HG03432 (cell line): ENCODE data around the gene EMC6.
A peak's percentile ranks its signal among the peaks of the same experiment; 100 is the strongest.

Experiments used
- ATAC-seq: cut with Tn5 transposase; IDR thresholded peaks from one replicate; pipeline ENCODE4 v1.9.1; 2021; ENCODE audit warnings: mild to moderate bottlenecking, moderate library complexity; ENCODE audit not compliant: unreplicated experiment

Gene EMC6

DNA sequence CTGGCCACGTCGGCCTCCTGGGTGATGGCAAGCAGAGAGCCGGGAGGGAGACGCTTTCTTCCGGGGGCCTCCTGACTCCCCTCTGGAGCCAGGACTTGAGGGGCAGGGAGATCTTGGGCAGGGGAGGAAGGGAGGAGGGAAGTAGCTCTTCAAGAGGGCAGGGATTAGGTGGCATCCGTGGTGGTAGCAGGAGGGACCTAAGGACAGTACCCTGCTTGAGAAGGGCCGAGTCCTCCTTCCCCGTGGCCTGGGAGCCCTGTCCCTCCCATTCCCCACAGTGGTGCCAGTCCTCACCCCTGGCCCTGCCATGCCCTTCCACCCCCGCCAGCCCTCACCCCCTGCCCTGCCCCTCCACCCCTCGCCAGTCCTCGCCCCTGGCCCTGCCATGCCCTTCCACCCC is 12.8 kb upstream of the EMC6 start:
- no peak for ATAC-seq

DNA sequence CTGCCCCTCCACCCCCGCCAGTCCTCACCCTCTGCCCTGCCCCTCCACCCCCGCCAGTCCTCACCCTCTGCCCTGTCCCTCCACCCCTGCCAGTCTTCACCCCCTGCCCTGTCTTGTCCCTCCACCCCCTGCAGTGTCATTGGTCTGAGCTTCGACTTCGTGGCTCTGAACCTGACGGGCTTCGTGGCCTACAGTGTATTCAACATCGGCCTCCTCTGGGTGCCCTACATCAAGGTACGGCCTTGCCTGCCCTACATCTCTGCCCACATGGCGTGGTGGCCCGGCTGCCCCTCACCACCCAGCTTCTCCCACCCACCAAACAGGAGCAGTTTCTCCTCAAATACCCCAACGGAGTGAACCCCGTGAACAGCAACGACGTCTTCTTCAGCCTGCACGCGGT is 12.3 kb upstream of the EMC6 start:
- no peak for ATAC-seq

DNA sequence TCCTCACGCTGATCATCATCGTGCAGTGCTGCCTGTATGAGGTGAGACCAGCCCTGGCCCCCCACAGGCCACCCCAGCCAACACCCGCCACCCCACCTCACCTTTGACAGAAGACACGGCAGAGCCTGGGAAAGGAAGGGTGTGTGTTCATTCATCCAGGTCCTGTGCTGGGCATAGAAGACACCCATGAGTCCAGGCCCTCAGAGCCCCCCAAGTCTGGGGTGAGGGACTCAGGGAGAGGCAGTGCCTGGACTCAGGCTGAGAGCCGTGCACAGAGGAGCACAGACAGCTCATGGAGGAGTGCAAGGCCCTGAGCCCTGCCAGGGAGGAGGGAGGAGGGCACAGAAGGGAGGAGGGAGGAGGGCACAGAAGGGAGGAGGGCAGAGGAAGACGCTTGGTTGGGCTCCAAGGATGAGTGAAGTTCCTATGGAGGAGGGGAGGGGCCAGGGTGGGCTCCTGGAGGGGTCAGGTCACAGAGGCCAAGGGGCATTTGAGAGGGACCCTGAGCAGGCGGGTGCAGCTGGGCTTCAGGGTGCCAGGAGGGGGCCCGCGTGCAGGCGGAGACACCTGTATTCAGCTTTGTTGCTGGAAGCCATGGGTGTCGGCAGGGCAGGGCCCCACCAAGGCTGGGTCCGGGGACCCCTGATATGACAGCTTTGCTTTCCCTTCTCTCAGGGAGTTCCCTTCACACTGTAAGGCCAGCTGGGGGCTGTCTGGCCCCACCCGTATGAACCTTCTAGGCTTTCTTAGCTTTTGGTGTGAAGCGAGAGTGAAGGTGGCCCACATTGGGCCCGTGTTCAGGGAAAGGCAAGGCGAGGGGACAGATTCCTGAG is 11.6 kb upstream of the EMC6 start:
- ATAC-seq, result no peak

DNA sequence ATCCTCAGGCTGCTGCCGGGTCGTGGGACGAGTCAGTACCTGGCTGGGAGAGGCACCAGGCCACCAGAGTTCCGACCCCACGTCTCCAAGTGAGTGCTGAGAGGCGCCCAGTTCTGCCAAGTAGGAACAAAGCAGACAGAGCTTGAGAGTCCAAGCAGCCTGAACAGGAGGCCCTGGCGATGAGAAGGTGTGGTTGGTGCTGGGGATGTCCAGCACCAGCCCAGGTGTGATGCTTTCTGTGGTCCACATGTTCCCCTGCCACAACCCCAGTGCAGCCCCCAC is 11.1 kb upstream of the EMC6 start:
- no peak for ATAC-seq

GRCh38 chr17:3657874-3658783 is 10.5 kb upstream of the EMC6 start:
- no peak for ATAC-seq

DNA sequence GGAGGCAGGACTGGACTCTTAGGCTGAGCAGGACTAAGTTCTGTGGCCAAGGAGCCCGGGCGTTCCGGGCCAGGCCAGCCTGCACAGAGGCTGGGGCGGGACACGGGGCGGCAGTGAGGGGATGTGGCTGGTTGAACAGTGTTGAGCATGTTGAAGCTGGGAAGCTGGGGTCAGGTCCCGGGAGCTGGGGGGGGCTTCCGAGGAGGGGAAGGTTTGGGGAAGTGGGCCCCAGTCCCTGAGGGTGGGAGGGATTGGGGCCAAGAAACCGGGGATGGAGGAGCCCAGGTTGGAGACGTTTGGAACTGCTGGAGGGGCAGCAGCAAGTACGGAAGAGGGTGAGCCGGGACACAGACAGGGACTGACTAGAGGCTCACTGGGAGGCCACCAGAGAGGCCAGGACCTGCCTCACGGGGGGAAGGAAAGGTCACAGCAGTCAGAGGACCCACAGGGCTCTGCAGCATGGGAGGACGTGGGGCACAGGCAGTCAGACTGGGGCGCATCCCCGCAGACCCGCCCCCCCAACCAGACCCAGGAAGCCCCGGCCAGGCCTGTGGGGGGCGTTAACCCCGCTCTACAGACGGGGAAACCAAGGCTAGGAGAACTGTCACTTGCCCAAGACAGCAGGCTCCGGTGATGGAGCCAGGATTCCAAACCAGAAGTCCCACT is 9.7 kb upstream of the EMC6 start:
- no peak for ATAC-seq

GRCh38 chr17:3659541-3660111 is 9.0 kb upstream of the EMC6 start:
- ATAC-seq, result no peak

GRCh38 chr17:3660311-3660891 is 8.2 kb upstream of the EMC6 start:
- ATAC-seq, result no peak

GRCh38 chr17:3663102-3664011 is 5.3 kb upstream of the EMC6 start:
- no peak for ATAC-seq

DNA sequence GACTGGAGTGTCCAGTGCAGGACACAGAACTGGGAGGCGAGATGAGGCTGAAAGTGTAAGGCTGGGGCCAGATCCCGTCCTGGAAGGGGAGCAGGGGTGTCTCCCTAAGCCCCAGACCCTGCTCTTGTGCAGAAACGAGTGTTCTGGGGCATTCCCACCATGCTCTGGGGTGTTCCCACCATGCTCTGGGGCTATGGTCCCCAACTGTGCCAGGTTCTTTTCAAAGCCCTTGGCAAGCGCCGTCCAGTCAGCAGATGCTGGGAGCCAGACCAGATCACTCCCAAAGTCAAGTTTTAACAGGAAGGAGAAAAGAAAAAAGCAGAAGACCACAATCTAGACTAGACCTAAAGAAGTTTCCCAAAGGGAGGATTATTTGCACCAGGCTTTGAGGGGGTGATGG is 2.8 kb upstream of the EMC6 start:
- ATAC-seq, result no peak

- ATAC-seq, result no peak
Measured at GRCh38 chr17:3666516-3666915, 2.1 kb upstream of the EMC6 start.

DNA sequence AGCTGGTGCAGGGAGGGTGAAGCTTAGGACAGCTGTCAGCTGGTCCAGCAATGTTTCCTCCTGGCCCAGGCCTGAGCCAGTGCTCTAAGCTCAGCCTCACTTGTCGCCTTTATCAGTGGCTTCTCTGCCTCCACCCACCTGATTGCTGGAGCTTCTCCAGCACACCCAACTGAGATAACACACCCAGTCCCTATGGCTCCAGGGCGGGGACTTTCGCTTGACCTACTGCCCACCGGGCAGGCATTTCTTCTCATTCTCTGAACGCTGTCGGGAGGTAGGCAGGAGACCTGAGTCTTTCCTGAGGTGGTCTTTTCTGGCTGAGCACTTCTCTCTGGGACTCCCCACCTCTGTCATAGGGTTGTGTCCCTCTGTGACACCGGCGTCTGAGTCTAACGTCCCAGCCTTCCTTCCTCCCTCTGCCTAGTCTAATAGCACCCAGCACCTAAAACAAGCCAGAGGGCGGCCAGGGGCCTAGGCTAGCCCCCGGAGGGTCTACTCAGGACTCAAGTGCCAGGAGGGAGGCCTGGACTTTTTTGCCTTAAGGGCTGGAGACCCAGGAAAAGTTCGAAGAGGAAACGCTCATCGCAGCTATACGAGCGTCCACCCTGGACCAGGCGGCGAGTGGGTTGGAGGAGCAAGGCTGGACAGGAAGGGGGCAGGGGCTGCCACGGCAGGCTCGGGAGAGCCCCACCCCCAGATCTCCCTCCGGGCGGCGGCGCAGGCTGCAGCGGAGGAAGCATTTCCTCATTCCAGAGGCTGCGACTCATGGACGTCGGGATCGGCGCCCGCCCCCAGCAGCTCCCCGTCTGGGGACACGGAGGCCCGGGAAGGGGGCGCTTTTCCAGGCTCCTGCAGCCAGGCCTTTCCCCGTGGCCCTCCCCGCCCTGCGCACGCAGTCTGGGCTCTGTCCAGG is 990 bp upstream of the EMC6 start:
- ATAC-seq, result peak; percentile 10

DNA sequence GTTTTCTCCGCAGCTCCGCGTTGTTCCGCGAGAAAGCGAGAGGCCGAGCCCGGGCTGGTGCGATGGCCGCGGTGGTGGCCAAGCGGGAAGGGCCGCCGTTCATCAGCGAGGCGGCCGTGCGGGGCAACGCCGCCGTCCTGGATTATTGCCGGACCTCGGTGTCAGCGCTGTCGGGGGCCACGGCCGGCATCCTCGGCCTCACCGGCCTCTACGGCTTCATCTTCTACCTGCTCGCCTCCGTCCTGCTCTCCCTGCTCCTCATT is 404 bp downstream of the EMC6 start:
- ATAC-seq, result no peak

DNA sequence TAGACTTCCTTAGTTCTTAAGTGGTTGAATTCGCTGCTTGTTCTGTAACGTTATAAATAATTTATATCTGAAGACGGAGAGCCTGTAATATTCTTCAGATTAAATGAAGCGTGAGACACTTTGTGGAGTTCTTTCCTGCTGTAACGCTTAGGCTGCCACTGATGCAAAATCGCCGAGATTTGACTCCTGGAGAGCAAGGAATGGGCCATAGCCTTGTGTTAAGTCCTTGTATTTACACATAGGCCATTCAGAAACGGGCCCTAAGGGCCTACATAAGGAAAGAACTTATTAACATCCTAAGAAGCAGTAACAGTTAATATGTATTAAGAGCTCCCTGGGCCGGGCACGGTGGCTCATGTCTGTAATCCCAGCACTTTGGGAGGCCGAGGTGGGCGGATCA is 936 bp downstream of the EMC6 start:
- ATAC-seq, result no peak

GRCh38 chr17:3672571-3672970 is 4.0 kb downstream of the EMC6 start:
- ATAC-seq, result no peak

DNA sequence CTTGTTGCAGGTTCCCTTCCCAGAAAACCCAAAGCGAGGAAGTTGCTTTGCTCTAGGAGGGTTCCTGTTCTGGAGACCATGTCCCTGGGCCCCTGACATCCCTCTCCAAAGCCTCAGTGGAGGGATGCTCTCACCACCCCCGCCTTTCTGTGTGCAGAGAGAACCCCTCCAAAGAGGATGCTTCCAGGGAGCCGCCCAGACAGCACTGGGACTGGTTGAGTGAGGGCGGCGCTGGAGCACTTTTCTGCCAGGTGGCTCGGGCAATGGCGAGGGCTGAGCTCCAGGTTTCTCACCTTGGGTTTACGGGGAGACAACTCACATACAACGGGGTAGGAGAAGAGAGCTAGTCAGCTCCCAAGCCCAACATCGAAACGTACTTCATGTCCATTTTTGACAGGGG is 7.3 kb downstream of the EMC6 start:
- ATAC-seq, result no peak

DNA sequence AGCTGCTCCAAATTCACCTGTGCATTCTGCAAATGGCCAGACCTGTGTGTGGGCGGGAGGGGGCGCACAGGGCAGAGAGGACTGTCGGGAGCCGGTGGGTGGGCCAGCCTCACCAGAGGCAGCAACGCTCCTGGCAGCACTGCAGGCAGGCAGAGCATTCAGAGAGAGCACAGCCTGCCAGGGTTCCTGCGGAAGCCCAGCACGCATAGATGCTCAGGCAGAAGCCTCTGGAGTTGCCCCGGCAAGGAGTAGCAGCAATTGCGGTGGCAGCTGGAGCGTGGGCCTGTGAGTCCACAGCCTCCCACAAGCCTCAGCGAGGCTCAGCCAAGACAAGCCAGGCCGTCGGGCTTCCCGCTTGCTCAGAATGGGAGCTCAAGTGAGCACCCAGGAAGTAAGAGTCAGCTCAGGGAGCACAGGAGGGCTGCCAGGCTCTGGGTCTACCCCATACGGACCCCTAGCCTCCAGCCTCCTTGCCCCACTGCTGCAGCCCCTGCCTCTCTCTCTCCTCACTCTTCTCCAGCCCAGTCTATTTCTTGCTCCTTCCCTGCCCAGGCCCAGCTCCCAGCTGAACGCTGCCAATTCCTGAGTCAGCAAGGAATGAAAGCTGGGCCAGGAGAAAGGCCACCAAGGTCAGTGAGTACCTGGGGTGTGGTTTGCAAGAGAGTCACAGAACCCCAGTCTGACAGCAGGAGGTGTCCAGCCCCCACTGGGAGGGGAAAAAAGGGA is 9.6 kb downstream of the EMC6 start:
- no peak for ATAC-seq

GRCh38 chr17:3678821-3679530 is 10.4 kb downstream of the EMC6 start:
- ATAC-seq, result no peak
